HL-60 (cell line): ENCODE data around the gene TMEM132D.
"Not testable (repeated sequence)": the region's sequence is repeated elsewhere in the genome, so short reads cannot be mapped to it uniquely, and the experiment has no call there.

ENCODE experiments used
- DNase-seq, 2 experiments: peaks; one replicate each; pipeline ENCODE4 v3.0.0-alpha.2; 2010 to 2020; ENCODE audit warnings: low read depth in 1 of 2, low spot score in 1 of 2
- H3K27ac ChIP-seq: fragments of 250-450 bp; sonication (Bioruptor Pico); replicated peaks from 2 replicates; pipeline ENCODE4 v1.5.1; 2020; ENCODE audit warnings: mild to moderate bottlenecking, moderate library complexity
- H3K27me3 ChIP-seq: fragments of 250-450 bp; sonication (Bioruptor Pico); 2 replicates; pipeline ENCODE4 v1.5.1; 2021; ENCODE audit warnings: mild to moderate bottlenecking, moderate library complexity; ENCODE audit not compliant: insufficient read depth, poor library complexity, severe bottlenecking
- H3K4me3 ChIP-seq: replicated peaks from 2 replicates; pipeline ENCODE4 v1.5.1; 2011; ENCODE audit warnings: mild to moderate bottlenecking, control low read depth, low read length; ENCODE audit not compliant: insufficient read depth
- CTCF ChIP-seq: IDR thresholded peaks from one replicate; pipeline ENCODE4 v1.5.1; 2011; ENCODE audit warnings: low read length, control low read depth, inconsistent platforms; ENCODE audit not compliant: insufficient read depth
- GABPA ChIP-seq: IDR thresholded peaks from 2 replicates; pipeline ENCODE4 v1.6.1; 2012; ENCODE audit warnings: low read depth
- POLR2AphosphoS5 ChIP-seq: IDR thresholded peaks from 2 replicates; pipeline ENCODE4 v1.6.1; 2012; ENCODE audit warnings: low read depth
- SPI1 ChIP-seq: IDR thresholded peaks from 2 replicates; pipeline ENCODE4 v1.6.1; 2012; ENCODE audit warnings: low read depth, mild to moderate bottlenecking, borderline replicate concordance
- TF ChIP-seq, protein P1 (sequence below): IDR thresholded peaks from 2 replicates; pipeline ENCODE4 v1.6.1; 2012; ENCODE audit warnings: low read depth; ENCODE audit not compliant: insufficient replicate concordance

The TMEM132D gene

GRCh38 chr12:129903092-129903945 lies 506 bp downstream of the TMEM132D start:
- Histone ChIP-seq H3K27ac (no peak overlapping the region), H3K27me3 (peaks cover 19% of the 10 kb centered on the region), H3K4me3 (no peak overlapping the region)
- no peak for TF ChIP-seq GABPA
- no peak for DNase-seq

GRCh38 chr12:129902371-129903091 lies 1.3 kb downstream of the TMEM132D start:
- Histone ChIP-seq H3K4me3 (no peak overlapping the region), H3K27ac (no peak overlapping the region), H3K27me3 (peaks cover 19% of the 10 kb centered on the region)
- DNase-seq: no peak
- no peak for TF ChIP-seq GABPA
- no peak for TF ChIP-seq POLR2AphosphoS5
- no peak for TF ChIP-seq SPI1
- TF ChIP-seq, protein P1, sequence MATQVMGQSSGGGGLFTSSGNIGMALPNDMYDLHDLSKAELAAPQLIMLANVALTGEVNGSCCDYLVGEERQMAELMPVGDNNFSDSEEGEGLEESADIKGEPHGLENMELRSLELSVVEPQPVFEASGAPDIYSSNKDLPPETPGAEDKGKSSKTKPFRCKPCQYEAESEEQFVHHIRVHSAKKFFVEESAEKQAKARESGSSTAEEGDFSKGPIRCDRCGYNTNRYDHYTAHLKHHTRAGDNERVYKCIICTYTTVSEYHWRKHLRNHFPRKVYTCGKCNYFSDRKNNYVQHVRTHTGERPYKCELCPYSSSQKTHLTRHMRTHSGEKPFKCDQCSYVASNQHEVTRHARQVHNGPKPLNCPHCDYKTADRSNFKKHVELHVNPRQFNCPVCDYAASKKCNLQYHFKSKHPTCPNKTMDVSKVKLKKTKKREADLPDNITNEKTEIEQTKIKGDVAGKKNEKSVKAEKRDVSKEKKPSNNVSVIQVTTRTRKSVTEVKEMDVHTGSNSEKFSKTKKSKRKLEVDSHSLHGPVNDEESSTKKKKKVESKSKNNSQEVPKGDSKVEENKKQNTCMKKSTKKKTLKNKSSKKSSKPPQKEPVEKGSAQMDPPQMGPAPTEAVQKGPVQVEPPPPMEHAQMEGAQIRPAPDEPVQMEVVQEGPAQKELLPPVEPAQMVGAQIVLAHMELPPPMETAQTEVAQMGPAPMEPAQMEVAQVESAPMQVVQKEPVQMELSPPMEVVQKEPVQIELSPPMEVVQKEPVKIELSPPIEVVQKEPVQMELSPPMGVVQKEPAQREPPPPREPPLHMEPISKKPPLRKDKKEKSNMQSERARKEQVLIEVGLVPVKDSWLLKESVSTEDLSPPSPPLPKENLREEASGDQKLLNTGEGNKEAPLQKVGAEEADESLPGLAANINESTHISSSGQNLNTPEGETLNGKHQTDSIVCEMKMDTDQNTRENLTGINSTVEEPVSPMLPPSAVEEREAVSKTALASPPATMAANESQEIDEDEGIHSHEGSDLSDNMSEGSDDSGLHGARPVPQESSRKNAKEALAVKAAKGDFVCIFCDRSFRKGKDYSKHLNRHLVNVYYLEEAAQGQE: no peak
- TF ChIP-seq CTCF: no peak

DNA sequence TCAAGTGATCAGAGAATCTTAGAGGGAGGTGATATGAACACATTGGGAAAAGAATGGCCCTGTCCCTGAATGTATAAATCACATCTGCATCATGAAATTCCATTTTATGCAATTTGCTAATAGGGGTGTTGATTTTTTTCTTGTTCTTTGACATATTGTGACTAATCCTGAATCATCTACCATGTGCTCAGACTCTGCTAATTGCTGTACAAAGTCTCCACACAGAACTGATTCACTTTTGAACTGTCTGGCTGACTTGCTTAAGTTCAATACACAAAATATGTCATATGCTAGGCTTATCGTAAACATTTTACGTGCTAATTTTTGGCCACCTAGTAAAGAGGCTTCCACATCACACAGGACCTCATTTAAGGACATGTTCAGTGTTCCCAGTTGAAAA lies 2.6 kb downstream of the TMEM132D start:
- Histone ChIP-seq H3K27ac (no peak overlapping the region), H3K27me3 (peaks cover 19% of the 10 kb centered on the region), H3K4me3 (no peak overlapping the region)
- TF ChIP-seq, protein P1: no peak
- TF ChIP-seq POLR2AphosphoS5 (no peak), GABPA (no peak), SPI1 (no peak), CTCF (no peak)
- no peak for DNase-seq

DNA sequence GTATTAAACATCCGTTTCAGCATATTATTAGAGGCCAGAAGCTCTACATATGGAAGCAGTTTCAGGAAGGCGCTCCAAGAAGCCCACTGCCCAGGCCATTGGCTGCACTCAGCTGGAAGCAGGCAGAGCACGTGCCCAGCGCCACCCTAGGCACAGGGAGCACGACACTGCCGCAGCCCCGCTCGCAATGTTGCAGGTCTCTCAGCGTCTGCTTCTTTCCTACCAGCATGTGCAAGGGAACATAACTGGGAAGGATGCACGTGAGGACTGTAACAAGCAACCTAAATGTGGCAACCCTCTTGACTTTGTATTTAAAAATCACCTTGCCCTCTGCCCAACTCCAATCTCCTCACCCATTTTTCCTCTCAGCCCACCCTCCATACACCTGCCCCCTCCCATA lies 3.5 kb downstream of the TMEM132D start:
- no peak for DNase-seq
- Histone ChIP-seq H3K27ac (no peak overlapping the region), H3K4me3 (no peak overlapping the region), H3K27me3 (peaks cover 19% of the 10 kb centered on the region)
- TF ChIP-seq POLR2AphosphoS5: no peak
- TF ChIP-seq CTCF: no peak
- TF ChIP-seq, protein P1: no peak
- TF ChIP-seq GABPA: no peak
- no peak for TF ChIP-seq SPI1

- not testable (repeated sequence) for H3K4me3 ChIP-seq, H3K27ac ChIP-seq, DNase-seq
- peaks cover 15% of the 10 kb centered on the region for H3K27me3 ChIP-seq
These were observed 4.8 kb downstream of the TMEM132D start for GRCh38 chr12:129899045-129899444.
